GM23338 (cell line): ENCODE results near the gene RIT2. TPM values are rescaled to one million over a fixed set of nuclear protein-coding genes. Genes with fewer than 3 reads are reported as not detected.

Experiments
- ATAC-seq: fragments of 200-7000 bp; cut with Tn5 transposase; 3 replicates; pipeline ENCODE4 v1.9.1; 2020
- DNase-seq: peaks from one replicate; pipeline ENCODE4 v3.0.0-alpha.2; 2015; ENCODE audit warnings: low spot score
- H2AFZ ChIP-seq: fragments of 200-600 bp; sonication (generic); 2 replicates; pipeline ENCODE4 v1.8.0; 2016; ENCODE audit warnings: antibody characterized with exemption, mild to moderate bottlenecking, moderate library complexity
- H3F3A ChIP-seq: fragments of 200-600 bp; sonication (generic); replicated peaks from 2 replicates; pipeline ENCODE4 v1.8.0; 2017; ENCODE audit warnings: antibody characterized with exemption, mixed run types, low read depth
- H3K27ac ChIP-seq: fragments of 200-600 bp; sonication (generic); 2 replicates; pipeline ENCODE4 v1.6.1; 2016; ENCODE audit warnings: low read depth
- H3K27me3 ChIP-seq: fragments of 200-600 bp; sonication (generic); 2 replicates; pipeline ENCODE4 v1.8.0; 2016; ENCODE audit warnings: mild to moderate bottlenecking, mixed run types, moderate library complexity; ENCODE audit not compliant: insufficient read depth
- H3K36me3 ChIP-seq: fragments of 200-600 bp; sonication (generic); 2 replicates; pipeline ENCODE4 v1.8.0; 2016; ENCODE audit warnings: mild to moderate bottlenecking; ENCODE audit not compliant: insufficient read depth
- H3K4me1 ChIP-seq: fragments of 200-600 bp; sonication (generic); 2 replicates; pipeline ENCODE4 v1.8.0; 2016; ENCODE audit warnings: mild to moderate bottlenecking, moderate library complexity; ENCODE audit not compliant: insufficient read depth
- H3K4me2 ChIP-seq: fragments of 200-600 bp; sonication (generic); 2 replicates; pipeline ENCODE4 v1.7.1; 2017; ENCODE audit warnings: mixed run types
- H3K4me3 ChIP-seq: fragments of 200-600 bp; sonication (generic); 2 replicates; pipeline ENCODE4 v1.6.1; 2016; ENCODE audit warnings: mixed run types
- H3K79me2 ChIP-seq: fragments of 200-600 bp; sonication (generic); replicated peaks from 2 replicates; pipeline ENCODE4 v1.8.0; 2017; ENCODE audit warnings: mild to moderate bottlenecking; ENCODE audit not compliant: insufficient read depth
- H3K9me2 ChIP-seq: fragments of 200-600 bp; sonication (generic); 2 replicates; pipeline ENCODE4 v1.8.0; 2017; ENCODE audit not compliant: insufficient read depth
- H4K20me1 ChIP-seq: fragments of 200-600 bp; sonication (generic); replicated peaks from 2 replicates; pipeline ENCODE4 v1.8.0; 2017; ENCODE audit warnings: mild to moderate bottlenecking; ENCODE audit not compliant: insufficient read depth
- H3K27ac Mint-ChIP-seq: 2 replicates; pipeline ENCODE4 v1.8.0; 2020; ENCODE audit warnings: inconsistent platforms, mild to moderate bottlenecking, moderate library complexity, mixed read lengths
- H3K27me3 Mint-ChIP-seq: 3 replicates; pipeline ENCODE4 v1.8.0; 2022; ENCODE audit warnings: low read depth, mild to moderate bottlenecking, moderate library complexity, mixed read lengths, inconsistent platforms; ENCODE audit not compliant: insufficient read depth, poor library complexity
- H3K36me3 Mint-ChIP-seq: 3 replicates; pipeline ENCODE4 v1.8.0; 2021; ENCODE audit warnings: low read depth, mild to moderate bottlenecking, inconsistent platforms, moderate library complexity, mixed read lengths
- H3K4me1 Mint-ChIP-seq: 3 replicates; pipeline ENCODE4 v1.8.0; 2020; ENCODE audit warnings: mild to moderate bottlenecking, inconsistent platforms, mixed read lengths
- H3K4me3 Mint-ChIP-seq: 3 replicates; pipeline ENCODE4 v1.8.0; 2021; ENCODE audit warnings: moderate library complexity, mild to moderate bottlenecking, inconsistent platforms, mixed read lengths
- H3K9me3 Mint-ChIP-seq: 3 replicates; pipeline ENCODE4 v1.8.0; 2020; ENCODE audit warnings: moderate library complexity, mild to moderate bottlenecking, inconsistent platforms, mixed read lengths
- CREB1 ChIP-seq: fragments of 250-450 bp; sonication (Bioruptor Pico); IDR thresholded peaks from 2 replicates; pipeline ENCODE4 v1.5.0; 2020; ENCODE audit warnings: low read depth, mild to moderate bottlenecking, moderate library complexity
- EZH2 ChIP-seq: fragments of 200-600 bp; sonication (generic); IDR thresholded peaks from one replicate; pipeline ENCODE4 v1.8.0; 2017; ENCODE audit warnings: antibody characterized with exemption, mild to moderate bottlenecking, low read depth; ENCODE audit not compliant: unreplicated experiment
- EZH2phosphoT487 ChIP-seq: fragments of 200-600 bp; sonication (generic); IDR thresholded peaks from one replicate; pipeline ENCODE4 v1.8.1; 2018; ENCODE audit warnings: antibody characterized with exemption; ENCODE audit not compliant: unreplicated experiment
- JUNB ChIP-seq: IDR thresholded peaks from one replicate; pipeline ENCODE4 v1.6.1; 2016; ENCODE audit warnings: antibody characterized with exemption; ENCODE audit not compliant: unreplicated experiment
- POLR2AphosphoS5 ChIP-seq: IDR thresholded peaks from 2 replicates; pipeline ENCODE4 v1.6.1; 2016; ENCODE audit warnings: antibody characterized with exemption, low read depth
- STAT1 ChIP-seq: IDR thresholded peaks from one replicate; pipeline ENCODE4 v1.6.1; 2016; ENCODE audit warnings: antibody characterized with exemption; ENCODE audit not compliant: unreplicated experiment
- ZNF331 ChIP-seq: fragments of 250-450 bp; sonication (Bioruptor Pico); IDR thresholded peaks from 2 replicates; pipeline ENCODE4 v1.5.0; 2020; ENCODE audit warnings: low read depth, mild to moderate bottlenecking, moderate library complexity
- polyA plus RNA-seq: library from polyadenylated mRNA; unstranded; fragments of >200 nt; fragmentation: Nextera tagmentation; extraction: Ambion mirVana; gene quantifications from 2 replicates; pipeline ENCODE4 v1.2.1, GENCODE V29; 2016
- total RNA-seq: library from RNA; depleted of rRNA; stranded (reverse); fragments of >200 nt; shearing (Covaris generic); gene quantifications from 2 replicates; pipeline ENCODE4 v1.2.3, GENCODE V29; 2014
- TF ChIP-seq, protein P1 (sequence below): IDR thresholded peaks from 2 replicates; pipeline ENCODE4 v1.6.1; 2016; ENCODE audit warnings: antibody characterized with exemption
- TF ChIP-seq, protein P2 (sequence below), 2 experiments: fragments of 200-600 bp in 1 of 2; sonication (generic) in 1 of 2; conservative IDR thresholded peaks; 2 replicates each; pipeline versions ENCODE4 v1.5.1 to v1.6.1; 2016 to 2017; ENCODE audit warnings: antibody characterized with exemption in 2 of 2, low read depth in 2 of 2, mild to moderate bottlenecking in 2 of 2, moderate library complexity in 1 of 2
- TF ChIP-seq, protein P3 (sequence below): IDR thresholded peaks from one replicate; pipeline ENCODE4 v1.6.1; 2018; ENCODE audit warnings: antibody characterized with exemption; ENCODE audit not compliant: unreplicated experiment

The RIT2 gene
- total and polyA plus RNA-seq, 2 experiments from 2014 or later = 1.9 to 8.8 TPM

DNA sequence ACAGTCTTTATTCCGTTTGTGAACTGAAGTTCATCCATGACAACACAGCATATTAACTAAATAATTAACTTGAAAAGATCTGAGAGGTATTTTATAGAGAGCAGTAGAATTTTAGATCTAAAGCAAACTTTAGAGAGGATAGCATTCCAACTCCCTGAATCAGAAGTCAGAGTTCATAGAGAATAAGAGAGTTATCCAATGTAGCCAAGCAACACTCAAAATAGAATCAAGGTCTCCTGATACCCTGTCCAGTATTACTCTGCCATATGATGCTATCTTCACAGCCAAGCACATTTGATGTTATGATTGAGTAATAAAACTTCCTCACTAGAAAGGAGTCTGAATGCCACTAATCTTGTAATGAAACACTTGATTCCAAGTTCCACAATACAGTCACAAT lies 55.5 kb downstream of the RIT2 start:
- Histone ChIP-seq H3K27me3 (no peaks in the 10 kb centered on the region), H3K4me3 (no peak overlapping the region), H2AFZ (no peak overlapping the region), H3K9me2 (peaks cover 7% of the 10 kb centered on the region; the same call in 1 of the 2 replicates), H3K4me1 (no peaks in the 10 kb centered on the region), H4K20me1 (no peaks in the 10 kb centered on the region), H3K4me2 (no peak overlapping the region), H3K36me3 (no peaks in the 10 kb centered on the region), H3F3A (no peaks in the 10 kb centered on the region), H3K27ac (no peak overlapping the region), H3K79me2 (no peaks in the 10 kb centered on the region)
- Mint-ChIP-seq H3K4me3 (no peak overlapping the region), H3K27me3 (no peaks in the 10 kb centered on the region), H3K4me1 (no peaks in the 10 kb centered on the region), H3K27ac (no peak overlapping the region), H3K36me3 (peaks cover 9% of the 10 kb centered on the region; the same call in 2 of the 3 replicates), H3K9me3 (peaks cover 9% of the 10 kb centered on the region)
- TF ChIP-seq, protein P1, sequence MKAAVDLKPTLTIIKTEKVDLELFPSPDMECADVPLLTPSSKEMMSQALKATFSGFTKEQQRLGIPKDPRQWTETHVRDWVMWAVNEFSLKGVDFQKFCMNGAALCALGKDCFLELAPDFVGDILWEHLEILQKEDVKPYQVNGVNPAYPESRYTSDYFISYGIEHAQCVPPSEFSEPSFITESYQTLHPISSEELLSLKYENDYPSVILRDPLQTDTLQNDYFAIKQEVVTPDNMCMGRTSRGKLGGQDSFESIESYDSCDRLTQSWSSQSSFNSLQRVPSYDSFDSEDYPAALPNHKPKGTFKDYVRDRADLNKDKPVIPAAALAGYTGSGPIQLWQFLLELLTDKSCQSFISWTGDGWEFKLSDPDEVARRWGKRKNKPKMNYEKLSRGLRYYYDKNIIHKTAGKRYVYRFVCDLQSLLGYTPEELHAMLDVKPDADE = no peak
- no peak for DNase-seq
- no peak for ATAC-seq

DNA sequence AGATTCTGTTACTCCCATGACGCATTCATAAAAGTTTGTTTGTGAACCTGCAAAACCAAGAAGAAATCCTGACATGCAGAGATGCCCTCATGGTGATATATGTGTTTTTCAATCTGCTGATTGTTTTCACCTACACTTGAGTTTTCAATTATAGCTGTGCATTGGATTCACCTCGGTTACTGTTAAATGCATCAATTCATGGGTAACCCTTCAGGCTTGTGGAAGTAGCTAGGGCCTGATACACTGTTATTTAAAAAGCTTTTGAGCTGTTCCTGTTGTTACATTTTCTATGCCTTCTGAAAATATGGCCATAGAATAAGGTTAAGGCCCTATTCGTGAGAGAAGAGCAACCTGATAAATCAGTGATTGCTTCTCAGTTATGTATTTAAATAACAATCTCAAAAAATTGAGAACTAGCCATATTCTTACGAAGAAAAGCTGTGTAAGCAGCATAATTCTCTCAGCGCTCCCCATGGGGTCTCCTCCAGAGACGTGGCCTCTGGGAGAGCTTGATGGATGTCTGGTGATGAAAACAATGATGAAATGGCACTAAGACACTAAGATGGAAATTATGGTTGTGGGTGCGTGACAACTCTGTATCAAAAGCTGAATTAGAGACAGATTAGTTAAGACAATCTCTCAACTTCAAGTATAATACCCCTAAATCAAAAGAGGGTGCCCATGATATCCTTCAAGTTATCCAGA lies 60.5 kb downstream of the RIT2 start:
- H3K36me3 ChIP-seq = no peaks in the 10 kb centered on the region
- no peak overlapping the region for H3K4me3 ChIP-seq
- no peaks in the 10 kb centered on the region for H3K36me3 Mint-ChIP-seq
- TF ChIP-seq ZNF331 (CRISPR knock-in tag) = no peak
- TF ChIP-seq POLR2AphosphoS5 = no peak
- TF ChIP-seq CREB1 (CRISPR knock-in tag) = no peak
- TF ChIP-seq JUNB = no peak
- TF ChIP-seq EZH2phosphoT487 = no peak
- TF ChIP-seq, protein P2, sequence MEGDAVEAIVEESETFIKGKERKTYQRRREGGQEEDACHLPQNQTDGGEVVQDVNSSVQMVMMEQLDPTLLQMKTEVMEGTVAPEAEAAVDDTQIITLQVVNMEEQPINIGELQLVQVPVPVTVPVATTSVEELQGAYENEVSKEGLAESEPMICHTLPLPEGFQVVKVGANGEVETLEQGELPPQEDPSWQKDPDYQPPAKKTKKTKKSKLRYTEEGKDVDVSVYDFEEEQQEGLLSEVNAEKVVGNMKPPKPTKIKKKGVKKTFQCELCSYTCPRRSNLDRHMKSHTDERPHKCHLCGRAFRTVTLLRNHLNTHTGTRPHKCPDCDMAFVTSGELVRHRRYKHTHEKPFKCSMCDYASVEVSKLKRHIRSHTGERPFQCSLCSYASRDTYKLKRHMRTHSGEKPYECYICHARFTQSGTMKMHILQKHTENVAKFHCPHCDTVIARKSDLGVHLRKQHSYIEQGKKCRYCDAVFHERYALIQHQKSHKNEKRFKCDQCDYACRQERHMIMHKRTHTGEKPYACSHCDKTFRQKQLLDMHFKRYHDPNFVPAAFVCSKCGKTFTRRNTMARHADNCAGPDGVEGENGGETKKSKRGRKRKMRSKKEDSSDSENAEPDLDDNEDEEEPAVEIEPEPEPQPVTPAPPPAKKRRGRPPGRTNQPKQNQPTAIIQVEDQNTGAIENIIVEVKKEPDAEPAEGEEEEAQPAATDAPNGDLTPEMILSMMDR (conservative IDR thresholded peaks at IDR 0.05; ENCODE audit: low read depth in 2 of 2) = no peak
- TF ChIP-seq, protein P3, sequence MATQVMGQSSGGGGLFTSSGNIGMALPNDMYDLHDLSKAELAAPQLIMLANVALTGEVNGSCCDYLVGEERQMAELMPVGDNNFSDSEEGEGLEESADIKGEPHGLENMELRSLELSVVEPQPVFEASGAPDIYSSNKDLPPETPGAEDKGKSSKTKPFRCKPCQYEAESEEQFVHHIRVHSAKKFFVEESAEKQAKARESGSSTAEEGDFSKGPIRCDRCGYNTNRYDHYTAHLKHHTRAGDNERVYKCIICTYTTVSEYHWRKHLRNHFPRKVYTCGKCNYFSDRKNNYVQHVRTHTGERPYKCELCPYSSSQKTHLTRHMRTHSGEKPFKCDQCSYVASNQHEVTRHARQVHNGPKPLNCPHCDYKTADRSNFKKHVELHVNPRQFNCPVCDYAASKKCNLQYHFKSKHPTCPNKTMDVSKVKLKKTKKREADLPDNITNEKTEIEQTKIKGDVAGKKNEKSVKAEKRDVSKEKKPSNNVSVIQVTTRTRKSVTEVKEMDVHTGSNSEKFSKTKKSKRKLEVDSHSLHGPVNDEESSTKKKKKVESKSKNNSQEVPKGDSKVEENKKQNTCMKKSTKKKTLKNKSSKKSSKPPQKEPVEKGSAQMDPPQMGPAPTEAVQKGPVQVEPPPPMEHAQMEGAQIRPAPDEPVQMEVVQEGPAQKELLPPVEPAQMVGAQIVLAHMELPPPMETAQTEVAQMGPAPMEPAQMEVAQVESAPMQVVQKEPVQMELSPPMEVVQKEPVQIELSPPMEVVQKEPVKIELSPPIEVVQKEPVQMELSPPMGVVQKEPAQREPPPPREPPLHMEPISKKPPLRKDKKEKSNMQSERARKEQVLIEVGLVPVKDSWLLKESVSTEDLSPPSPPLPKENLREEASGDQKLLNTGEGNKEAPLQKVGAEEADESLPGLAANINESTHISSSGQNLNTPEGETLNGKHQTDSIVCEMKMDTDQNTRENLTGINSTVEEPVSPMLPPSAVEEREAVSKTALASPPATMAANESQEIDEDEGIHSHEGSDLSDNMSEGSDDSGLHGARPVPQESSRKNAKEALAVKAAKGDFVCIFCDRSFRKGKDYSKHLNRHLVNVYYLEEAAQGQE = no peak
- TF ChIP-seq EZH2 = no peak
- TF ChIP-seq STAT1 = no peak

More for the DNA sequence above, 60.5 kb downstream of the RIT2 start:
- ATAC-seq (no peak), DNase-seq (no peak)
- no peaks in the 10 kb centered on the region for H3K27me3 Mint-ChIP-seq
- H3K27ac ChIP-seq = no peak overlapping the region
- peaks cover under 1% of the 10 kb centered on the region; the same call in 1 of the 2 replicates for H3K9me2 ChIP-seq
- H4K20me1 ChIP-seq = no peaks in the 10 kb centered on the region
- no peak overlapping the region for H3K4me3 Mint-ChIP-seq
- no peaks in the 10 kb centered on the region for H3K4me1 ChIP-seq
- H3K4me2 ChIP-seq = no peak overlapping the region
- H3K79me2 ChIP-seq = no peaks in the 10 kb centered on the region
- H2AFZ ChIP-seq = no peak overlapping the region
- H3K4me1 Mint-ChIP-seq = peaks cover 4% of the 10 kb centered on the region; the same call in 1 of the 3 replicates
- no peaks in the 10 kb centered on the region for H3F3A ChIP-seq
- H3K9me3 Mint-ChIP-seq = no peaks in the 10 kb centered on the region
- H3K27ac Mint-ChIP-seq = no peak overlapping the region
- no peaks in the 10 kb centered on the region for H3K27me3 ChIP-seq
